ENCODE results near the gene PLG.

- no peak for TF ChIP-seq FOXM1 (IDR thresholded peaks at IDR 0.05; ENCODE audit: borderline replicate concordance)
- TF ChIP-seq BHLHE40 (IDR thresholded peaks at IDR 0.05; ENCODE audit: borderline replicate concordance): no peak
- TF ChIP-seq NFRKB (IDR thresholded peaks at IDR 0.05): no peak
- no peak for TF ChIP-seq LEF1 (IDR thresholded peaks at IDR 0.05; ENCODE audit: borderline replicate concordance)
- TF ChIP-seq FOXK2 (IDR thresholded peaks at IDR 0.05): no peak
Measured at GRCh38 chr6:160783741-160784140, 81.7 kb downstream of the PLG start.
